Tibial artery (tissue), 4 donors: ENCODE measurements around the gene CFAP410.

ENCODE experiments used
- DNase-seq, 2 donors: peaks; one replicate each; pipeline ENCODE4 v3.0.0-alpha.2; 2019
- H3K27ac ChIP-seq, 2 donors: fragments of 200-600 bp; sonication (generic) in 1 of 2; 1 replicate in 1 of 2; 2 replicates in 1 of 2; pipeline ENCODE4 v1.5.1; 2018 to 2019; ENCODE audit warnings: mild to moderate bottlenecking in 1 of 2
- H3K27me3 ChIP-seq, 2 donors: fragments of 200-600 bp; sonication (generic) in 1 of 2; one replicate each; pipeline versions ENCODE4 v1.5.1 to v1.6.0; 2016 to 2019
- H3K36me3 ChIP-seq, 3 donors: fragments of 200-600 bp; sonication (generic) in 2 of 3; one replicate each; pipeline ENCODE4 v1.5.1; 2016 to 2019; ENCODE audit warnings: mild to moderate bottlenecking in 2 of 3
- H3K4me1 ChIP-seq, 4 donors: fragments of 200-600 bp; sonication (generic) in 2 of 4; 1 replicate in 3 of 4; 2 replicates in 1 of 4; pipeline ENCODE4 v1.5.1; 2016 to 2019
- H3K4me3 ChIP-seq, 2 donors: fragments of 200-600 bp; sonication (generic) in 1 of 2; 1 replicate in 1 of 2; 2 replicates in 1 of 2; pipeline ENCODE4 v1.5.1; 2018 to 2019; ENCODE audit warnings: mild to moderate bottlenecking in 2 of 2
- H3K9me3 ChIP-seq, 3 donors: fragments of 200-600 bp; sonication (generic) in 1 of 3; one replicate each; pipeline ENCODE4 v1.5.1; 2016 to 2019
- CTCF ChIP-seq, 2 experiments: fragments of 200-600 bp in 1 of 2; fragments of 450-650 bp in 1 of 2; IDR thresholded peaks; one replicate each; pipeline ENCODE4 v1.5.1; 2017 to 2019; ENCODE audit warnings: antibody characterized with exemption in 2 of 2, mild to moderate bottlenecking in 1 of 2, moderate library complexity in 1 of 2
- intact Hi-C: fragments of 100-400 bp; cut with DNase I; formaldehyde crosslinking; loops from one replicate; pipeline ENCODE4 v1.15.0; 2023; ENCODE audit warnings: low total_unique reads

The CFAP410 gene

GRCh38 chr21:44372616-44373015 lies 33.4 kb upstream of the CFAP410 start:
- Histone ChIP-seq H3K4me3 (no peak overlapping the region), H3K36me3 (no peaks in the 10 kb centered on the region), H3K4me1 (peaks cover 0 to 12% (median 0%) of the 10 kb centered on the region in 4 donors), H3K9me3 (no peaks in the 10 kb centered on the region), H3K27me3 (peaks cover 0 to 63% of the 10 kb centered on the region in 2 donors), H3K27ac (no peak overlapping the region)
- intact Hi-C loops = no loop called here
- DNase-seq = no peak
- TF ChIP-seq CTCF (IDR thresholded peaks at IDR 0.05) = no peak

GRCh38 chr21:44371596-44371995 lies 32.4 kb upstream of the CFAP410 start:
- intact Hi-C loops = no loop called here
- DNase-seq = peak in 1 of 2 donors; percentile 15
- Histone ChIP-seq H3K36me3 (no peaks in the 10 kb centered on the region), H3K27me3 (peaks cover 0 to 60% of the 10 kb centered on the region in 2 donors), H3K9me3 (no peaks in the 10 kb centered on the region), H3K4me1 (peaks cover 0 to 12% (median 0%) of the 10 kb centered on the region in 4 donors), H3K27ac (no peak overlapping the region), H3K4me3 (no peak overlapping the region)
- TF ChIP-seq CTCF (IDR thresholded peaks at IDR 0.05) = no peak

GRCh38 chr21:44370786-44371410 lies 31.7 kb upstream of the CFAP410 start:
- TF ChIP-seq CTCF (IDR thresholded peaks at IDR 0.05) = no peak
- Histone ChIP-seq H3K4me3 (no peak overlapping the region), H3K9me3 (no peaks in the 10 kb centered on the region), H3K27ac (no peak overlapping the region), H3K27me3 (peaks cover 0 to 64% of the 10 kb centered on the region in 2 donors), H3K36me3 (no peaks in the 10 kb centered on the region), H3K4me1 (peaks cover 0 to 12% (median 0%) of the 10 kb centered on the region in 4 donors)
- peak in 1 of 2 donors; percentile 57 for DNase-seq
- intact Hi-C loops = no loop called here

GRCh38 chr21:44370027-44370735 lies 31.0 kb upstream of the CFAP410 start:
- peaks cover 0 to 12% (median 0%) of the 10 kb centered on the region in 4 donors for H3K4me1 ChIP-seq
- intact Hi-C loops = no loop called here
- no peaks in the 10 kb centered on the region for H3K36me3 ChIP-seq
- H3K27me3 ChIP-seq = peaks cover 0 to 61% of the 10 kb centered on the region in 2 donors
- H3K4me3 ChIP-seq = no peak overlapping the region
- H3K9me3 ChIP-seq = no peaks in the 10 kb centered on the region
- no peak overlapping the region for H3K27ac ChIP-seq
- TF ChIP-seq CTCF (IDR thresholded peaks at IDR 0.05) = no peak
- DNase-seq = no peak

- peaks cover 0 to 12% (median 0%) of the 10 kb centered on the region in 4 donors for H3K4me1 ChIP-seq
- H3K27me3 ChIP-seq = peaks cover 0 to 63% of the 10 kb centered on the region in 2 donors
- intact Hi-C loops = no loop called here
- TF ChIP-seq CTCF (IDR thresholded peaks at IDR 0.05) = no peak
- DNase-seq = no peak
- H3K9me3 ChIP-seq = peaks cover 0 to 7% (median 0%) of the 10 kb centered on the region in 3 donors
- no peaks in the 10 kb centered on the region for H3K36me3 ChIP-seq
- no peak overlapping the region for H3K27ac ChIP-seq
- no peak overlapping the region for H3K4me3 ChIP-seq
These were observed 29.7 kb upstream of the CFAP410 start for GRCh38 chr21:44368711-44369446.
